HEK293 (cell line): ENCODE data around the gene LRRN2.

Experiments
- CTCF ChIA-PET: fragments of 350-600 bp; formaldehyde crosslinking; extraction: SDS; loops from one replicate; lab custom pipeline; 2021; ENCODE audit warnings: antibody characterized with exemption; lab: Yijun Ruan, JAX
- POLR2A ChIA-PET: fragments of 300-600 bp; formaldehyde crosslinking; extraction: SDS; loops from one replicate; lab custom pipeline; 2020; ENCODE audit warnings: antibody characterized with exemption, inconsistent platforms; lab: Yijun Ruan, JAX
- H3K27ac ChIP-seq: fragments of 200-500 bp; sonication (Bioruptor generic); 2 replicates; pipeline ENCODE4 v1.5.1; 2014; ENCODE audit warnings: low read depth, low read length, control low read depth, inconsistent platforms; ENCODE audit errors: extremely low read depth
- H3K36me3 ChIP-seq, 2 experiments: fragments of 200-500 bp in 1 of 2; sonication (Bioruptor generic) in 1 of 2; 1 replicate in 1 of 2; 2 replicates in 1 of 2; pipeline ENCODE4 v1.5.1; 2014 to 2017; ENCODE audit warnings: inconsistent platforms in 2 of 2, low read length in 2 of 2; ENCODE audit not compliant: control insufficient read depth in 2 of 2, insufficient read depth in 1 of 2
- H3K4me1 ChIP-seq: fragments of 200-500 bp; sonication (Bioruptor generic); 2 replicates; pipeline ENCODE4 v1.5.1; 2014; ENCODE audit warnings: mild to moderate bottlenecking, low read length, inconsistent platforms; ENCODE audit not compliant: control insufficient read depth, insufficient read depth
- H3K4me3 ChIP-seq: 2 replicates; pipeline ENCODE4 v1.5.1; 2011; ENCODE audit warnings: low read depth, mild to moderate bottlenecking, control low read depth, low read length, moderate library complexity
- H3K9me3 ChIP-seq: fragments of 200-500 bp; sonication (Bioruptor generic); 2 replicates; pipeline ENCODE4 v1.5.1; 2014; ENCODE audit warnings: low read depth, low read length, inconsistent platforms; ENCODE audit not compliant: control insufficient read depth, insufficient read depth
- EGR2 ChIP-seq: fragments of 450-650 bp; formaldehyde crosslinking; IDR thresholded peaks from 2 replicates; pipeline ENCODE4 v1.5.1; 2016; ENCODE audit warnings: low read depth, missing biosample characterization, missing genetic modification characterization
- GLI2 ChIP-seq: fragments of 450-650 bp; formaldehyde crosslinking; IDR thresholded peaks from 2 replicates; pipeline ENCODE4; 2017; ENCODE audit warnings: missing biosample characterization, missing genetic modification characterization, low read depth, borderline replicate concordance
- PRDM2 ChIP-seq: fragments of 450-650 bp; formaldehyde crosslinking; IDR thresholded peaks from 2 replicates; pipeline ENCODE4 v1.5.1; 2016; ENCODE audit warnings: missing biosample characterization, missing genetic modification characterization, borderline replicate concordance
- RBAK ChIP-seq: fragments of 450-650 bp; formaldehyde crosslinking; IDR thresholded peaks from 2 replicates; pipeline ENCODE4 v1.5.1; 2016; ENCODE audit warnings: missing biosample characterization, missing genetic modification characterization
- SCRT2 ChIP-seq: fragments of 450-650 bp; formaldehyde crosslinking; IDR thresholded peaks from 2 replicates; pipeline ENCODE4 v1.5.1; 2016; ENCODE audit warnings: missing biosample characterization, missing genetic modification characterization
- ZFHX2 ChIP-seq: fragments of 450-650 bp; formaldehyde crosslinking; conservative IDR thresholded peaks from 2 replicates; pipeline ENCODE4 v1.5.1; 2016; ENCODE audit warnings: missing biosample characterization, missing genetic modification characterization
- ZFP41 ChIP-seq: fragments of 450-650 bp; formaldehyde crosslinking; IDR thresholded peaks from 2 replicates; pipeline ENCODE4 v1.5.1; 2016; ENCODE audit warnings: missing biosample characterization, missing genetic modification characterization, borderline replicate concordance
- ZNF18 ChIP-seq: fragments of 450-650 bp; formaldehyde crosslinking; IDR thresholded peaks from 2 replicates; pipeline ENCODE4 v1.5.1; 2016; ENCODE audit warnings: missing biosample characterization, missing genetic modification characterization
- ZNF549 ChIP-seq: fragments of 450-650 bp; IDR thresholded peaks from 2 replicates; pipeline ENCODE4 v1.5.1; 2018; ENCODE audit warnings: missing biosample characterization, missing genetic modification characterization, mild to moderate bottlenecking, inconsistent platforms, moderate library complexity
- ZSCAN23 ChIP-seq: fragments of 450-650 bp; formaldehyde crosslinking; IDR thresholded peaks from 2 replicates; pipeline ENCODE4 v1.5.1; 2016; ENCODE audit warnings: missing biosample characterization, missing genetic modification characterization
- TF ChIP-seq, protein P1 (sequence below): fragments of 450-650 bp; formaldehyde crosslinking; conservative IDR thresholded peaks from 2 replicates; pipeline ENCODE4 v1.5.1; 2016; ENCODE audit warnings: low read depth, missing biosample characterization, missing genetic modification characterization
- TF ChIP-seq, protein P2 (sequence below): fragments of 450-650 bp; formaldehyde crosslinking; IDR thresholded peaks from 2 replicates; pipeline ENCODE4 v1.5.1; 2017; ENCODE audit warnings: missing biosample characterization, missing genetic modification characterization

LRRN2 gene

DNA sequence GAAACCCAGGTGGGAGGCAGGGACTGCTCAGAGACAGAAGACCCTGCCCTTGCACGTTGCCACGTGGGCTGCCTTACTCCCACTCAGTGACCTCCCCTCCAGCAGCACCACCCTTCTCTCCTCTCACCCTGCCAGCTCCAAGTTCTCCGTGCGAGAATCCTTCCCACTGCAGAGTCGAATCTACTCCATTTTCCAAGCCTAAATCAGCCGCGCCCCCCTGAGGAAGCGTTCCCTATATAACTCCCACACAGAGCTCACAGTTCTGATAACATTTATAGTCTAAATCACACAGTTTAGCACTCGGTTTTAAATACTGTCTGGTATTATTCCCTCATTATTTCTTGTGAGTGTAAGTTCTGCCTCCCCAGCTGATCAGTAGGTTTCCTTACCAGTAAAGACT lies 7.7 kb downstream of the LRRN2 start:
- H3K27ac ChIP-seq: no peak overlapping the region
- H3K36me3 ChIP-seq: no peaks in the 10 kb centered on the region
- no peaks in the 10 kb centered on the region for H3K4me1 ChIP-seq
- no peaks in the 10 kb centered on the region for H3K9me3 ChIP-seq
- no peak overlapping the region for H3K4me3 ChIP-seq
- TF ChIP-seq GLI2 (tag by site-specific recombination) (no peak), ZFHX2 (tag by site-specific recombination) (peak; percentile 48), ZFP41 (tag by site-specific recombination) (no peak)
- TF ChIP-seq, protein P1, sequence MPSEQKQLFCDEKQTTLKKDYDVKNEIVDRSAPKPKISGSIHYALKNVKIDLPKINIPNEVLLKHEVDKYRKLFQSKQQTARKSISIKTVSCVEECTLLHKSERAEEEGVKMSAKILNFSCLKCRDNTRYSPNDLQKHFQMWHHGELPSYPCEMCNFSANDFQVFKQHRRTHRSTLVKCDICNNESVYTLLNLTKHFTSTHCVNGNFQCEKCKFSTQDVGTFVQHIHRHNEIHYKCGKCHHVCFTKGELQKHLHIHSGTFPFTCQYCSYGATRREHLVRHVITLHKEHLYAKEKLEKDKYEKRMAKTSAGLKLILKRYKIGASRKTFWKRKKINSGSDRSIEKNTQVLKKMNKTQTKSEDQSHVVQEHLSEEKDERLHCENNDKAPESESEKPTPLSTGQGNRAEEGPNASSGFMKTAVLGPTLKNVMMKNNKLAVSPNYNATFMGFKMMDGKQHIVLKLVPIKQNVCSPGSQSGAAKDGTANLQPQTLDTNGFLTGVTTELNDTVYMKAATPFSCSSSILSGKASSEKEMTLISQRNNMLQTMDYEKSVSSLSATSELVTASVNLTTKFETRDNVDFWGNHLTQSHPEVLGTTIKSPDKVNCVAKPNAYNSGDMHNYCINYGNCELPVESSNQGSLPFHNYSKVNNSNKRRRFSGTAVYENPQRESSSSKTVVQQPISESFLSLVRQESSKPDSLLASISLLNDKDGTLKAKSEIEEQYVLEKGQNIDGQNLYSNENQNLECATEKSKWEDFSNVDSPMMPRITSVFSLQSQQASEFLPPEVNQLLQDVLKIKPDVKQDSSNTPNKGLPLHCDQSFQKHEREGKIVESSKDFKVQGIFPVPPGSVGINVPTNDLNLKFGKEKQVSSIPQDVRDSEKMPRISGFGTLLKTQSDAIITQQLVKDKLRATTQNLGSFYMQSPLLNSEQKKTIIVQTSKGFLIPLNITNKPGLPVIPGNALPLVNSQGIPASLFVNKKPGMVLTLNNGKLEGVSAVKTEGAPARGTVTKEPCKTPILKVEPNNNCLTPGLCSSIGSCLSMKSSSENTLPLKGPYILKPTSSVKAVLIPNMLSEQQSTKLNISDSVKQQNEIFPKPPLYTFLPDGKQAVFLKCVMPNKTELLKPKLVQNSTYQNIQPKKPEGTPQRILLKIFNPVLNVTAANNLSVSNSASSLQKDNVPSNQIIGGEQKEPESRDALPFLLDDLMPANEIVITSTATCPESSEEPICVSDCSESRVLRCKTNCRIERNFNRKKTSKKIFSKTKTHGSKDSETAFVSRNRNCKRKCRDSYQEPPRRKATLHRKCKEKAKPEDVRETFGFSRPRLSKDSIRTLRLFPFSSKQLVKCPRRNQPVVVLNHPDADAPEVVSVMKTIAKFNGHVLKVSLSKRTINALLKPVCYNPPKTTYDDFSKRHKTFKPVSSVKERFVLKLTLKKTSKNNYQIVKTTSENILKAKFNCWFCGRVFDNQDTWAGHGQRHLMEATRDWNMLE: no peak
- POLR2A ChIA-PET: interaction anchor here (0.5 kb wide), 1 partner anchor 425 kb away, joined by 4 read pairs; no protein-coding TSS in a partner anchor
- CTCF ChIA-PET: interaction anchor here (1.0 to 1.2 kb wide), 2 partner anchors 69 to 129 kb away, joined by 3 read pairs; no protein-coding TSS in a partner anchor

DNA sequence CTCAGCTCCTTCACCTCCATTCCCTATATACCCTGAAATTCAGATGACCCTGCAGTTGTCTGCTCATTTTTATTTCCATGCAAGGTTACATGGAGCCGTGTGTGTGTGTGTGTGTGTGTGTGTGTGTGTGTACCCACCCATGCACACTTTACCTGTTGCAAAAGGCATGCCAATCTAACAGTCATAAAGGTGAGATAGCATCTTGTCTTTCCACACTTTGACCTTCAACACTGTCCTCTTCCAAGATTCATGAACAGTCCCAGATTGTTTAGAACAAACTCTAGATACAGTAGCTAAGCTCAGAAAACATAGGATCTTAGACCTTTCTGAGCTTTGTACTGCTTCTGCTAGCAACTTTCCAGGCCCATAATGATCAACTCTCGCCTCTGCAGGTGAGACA lies 9.5 kb downstream of the LRRN2 start:
- H3K4me1 ChIP-seq: no peaks in the 10 kb centered on the region
- POLR2A ChIA-PET: no interaction called here
- H3K9me3 ChIP-seq: no peaks in the 10 kb centered on the region
- no peak for TF ChIP-seq ZNF549
- TF ChIP-seq SCRT2: peak; percentile 43; the same call in 1 of the 2 replicates
- TF ChIP-seq ZNF18 (tag by site-specific recombination): no peak
- no peak for TF ChIP-seq RBAK (tag by site-specific recombination)
- no peak overlapping the region for H3K4me3 ChIP-seq
- CTCF ChIA-PET: interaction anchor here (1.2 kb wide), 1 partner anchor 88 kb away, joined by 5 read pairs; no protein-coding TSS in a partner anchor
- H3K27ac ChIP-seq: no peak overlapping the region
- no peaks in the 10 kb centered on the region for H3K36me3 ChIP-seq

DNA sequence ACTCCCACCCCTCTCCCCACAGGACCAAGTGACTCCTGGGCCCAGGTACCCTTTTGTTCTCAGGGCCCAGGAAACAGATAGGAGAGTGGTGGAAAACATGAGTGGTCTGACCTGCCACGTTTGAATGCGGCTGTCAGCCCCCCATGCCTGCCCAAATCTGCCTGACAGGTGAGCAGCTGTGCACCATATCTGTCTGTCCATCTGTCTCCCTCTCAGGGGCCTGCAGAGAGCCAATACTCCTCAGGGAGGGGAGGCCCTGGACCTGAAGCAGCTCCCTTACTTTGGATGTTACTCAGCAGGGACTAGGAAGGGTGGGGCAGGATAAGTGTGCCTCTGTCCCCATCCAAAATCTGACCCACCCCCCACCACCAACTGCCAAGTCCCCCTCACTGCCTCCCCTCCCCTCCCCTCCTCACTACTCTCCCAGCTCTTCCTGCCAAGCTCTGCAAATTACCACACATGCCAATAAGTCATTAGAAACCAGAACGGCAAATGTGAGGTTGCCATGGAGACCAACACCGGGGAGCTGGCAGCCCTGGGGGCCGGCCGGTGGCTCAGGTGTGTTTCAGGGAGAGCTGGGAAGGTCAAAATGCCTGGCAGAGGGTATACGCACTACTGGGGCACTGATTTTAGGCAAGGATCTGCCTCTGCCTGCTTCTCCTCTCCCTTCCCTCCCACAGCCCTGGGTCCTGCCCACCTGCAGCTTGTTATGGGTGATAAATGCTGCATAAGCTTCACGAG lies 11.5 kb downstream of the LRRN2 start:
- Histone ChIP-seq H3K9me3 (no peaks in the 10 kb centered on the region), H3K27ac (no peak overlapping the region), H3K4me1 (no peaks in the 10 kb centered on the region), H3K36me3 (no peaks in the 10 kb centered on the region), H3K4me3 (no peak overlapping the region)
- CTCF ChIA-PET: interaction anchor here (0.6 to 1.3 kb wide), 2 partner anchors 64 to 90 kb away, joined by 3 read pairs; no protein-coding TSS in a partner anchor
- POLR2A ChIA-PET: interaction anchor here (0.6 kb wide), 1 partner anchor 10 kb away, joined by 4 read pairs; no protein-coding TSS in a partner anchor
- TF ChIP-seq EGR2 (tag by site-specific recombination) (0 out of 2 replicates have a peak, but pooled peaks have one; percentile 34), ZSCAN23 (tag by site-specific recombination) (no peak), ZFHX2 (tag by site-specific recombination) (peak; percentile 22; the same call in 1 of the 2 replicates), PRDM2 (tag by site-specific recombination) (no peak)
- TF ChIP-seq, protein P2, sequence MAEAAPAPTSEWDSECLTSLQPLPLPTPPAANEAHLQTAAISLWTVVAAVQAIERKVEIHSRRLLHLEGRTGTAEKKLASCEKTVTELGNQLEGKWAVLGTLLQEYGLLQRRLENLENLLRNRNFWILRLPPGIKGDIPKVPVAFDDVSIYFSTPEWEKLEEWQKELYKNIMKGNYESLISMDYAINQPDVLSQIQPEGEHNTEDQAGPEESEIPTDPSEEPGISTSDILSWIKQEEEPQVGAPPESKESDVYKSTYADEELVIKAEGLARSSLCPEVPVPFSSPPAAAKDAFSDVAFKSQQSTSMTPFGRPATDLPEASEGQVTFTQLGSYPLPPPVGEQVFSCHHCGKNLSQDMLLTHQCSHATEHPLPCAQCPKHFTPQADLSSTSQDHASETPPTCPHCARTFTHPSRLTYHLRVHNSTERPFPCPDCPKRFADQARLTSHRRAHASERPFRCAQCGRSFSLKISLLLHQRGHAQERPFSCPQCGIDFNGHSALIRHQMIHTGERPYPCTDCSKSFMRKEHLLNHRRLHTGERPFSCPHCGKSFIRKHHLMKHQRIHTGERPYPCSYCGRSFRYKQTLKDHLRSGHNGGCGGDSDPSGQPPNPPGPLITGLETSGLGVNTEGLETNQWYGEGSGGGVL (tag by site-specific recombination): peak; percentile 51
